Esophagus squamous epithelium (tissue), 4 donors: ENCODE data around the gene IGFBP5.

Experiments
- CTCF ChIP-seq, 6 experiments: fragments of 450-650 bp in 4 of 6; fragments of 200-600 bp in 2 of 6; sonication (generic) in 2 of 6; IDR thresholded peaks; one replicate each; pipeline ENCODE4 v1.5.1; 2016 to 2019; ENCODE audit warnings: antibody characterized with exemption in 6 of 6, mild to moderate bottlenecking in 4 of 6, moderate library complexity in 4 of 6
- POLR2A ChIP-seq, 4 donors: fragments of 450-650 bp; IDR thresholded peaks; one replicate each; pipeline ENCODE4 v1.6.1; 2017; ENCODE audit warnings: antibody characterized with exemption in 4 of 4, mild to moderate bottlenecking in 4 of 4, moderate library complexity in 3 of 4

DNA sequence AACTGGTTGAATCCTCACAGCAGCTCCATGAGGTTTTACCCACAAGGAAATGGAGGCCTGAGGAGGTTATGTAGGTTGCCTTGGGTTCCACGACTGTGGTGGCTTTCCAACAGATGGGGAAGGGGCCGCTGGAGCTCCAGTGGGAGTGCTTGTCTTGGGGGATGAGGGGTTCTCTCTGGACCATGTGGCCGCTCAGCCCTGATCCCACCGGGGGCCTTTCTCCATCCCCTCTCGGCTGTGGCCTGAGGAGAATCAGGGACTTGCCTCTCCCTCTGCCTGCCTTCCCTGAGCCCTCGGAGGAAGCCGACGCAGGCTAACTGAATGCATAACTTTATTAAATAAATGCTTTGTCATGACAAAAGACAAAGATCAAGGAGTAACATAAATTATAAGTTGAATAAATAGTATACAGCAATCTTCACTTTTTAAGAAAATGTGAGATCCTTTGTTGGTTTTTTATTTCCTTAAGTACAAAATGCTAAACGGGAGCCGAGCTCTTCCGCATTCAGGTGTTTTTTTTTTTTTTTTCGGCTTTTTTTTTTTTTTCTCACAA, 23.5 kb downstream of the IGFBP5 start:
- no peak for TF ChIP-seq CTCF (IDR thresholded peaks at IDR 0.05)
- no peak for TF ChIP-seq POLR2A (IDR thresholded peaks at IDR 0.05)
